Thoracic aorta endothelial cell (primary cell): ENCODE data around the gene CETN2. TPM values are rescaled to one million over a fixed set of nuclear protein-coding genes. Genes with fewer than 3 reads are reported as not detected.

Source experiments
- total RNA-seq: library from RNA; depleted of rRNA; stranded (reverse); fragments of >200 nt; gene quantifications from 2 replicates; pipeline ENCODE4 v1.2.3, GENCODE V29; 2012

The CETN2 gene
- total RNA-seq, result 35.7 and 41.9 TPM in 2 replicates

GRCh38 chrX:152830312-152831305 lies at the start of gene CETN2, which contains the start of gene NSDHL:
Gene CETN2, minus strand, starts transcription at chrX:152830757. Its CDS starts 47 bp downstream, at chrX:152830710.
Gene NSDHL, plus strand, starts transcription at chrX:152831063. Its CDS starts 15,262 bp downstream, at chrX:152846325.

Other genes starting within 250 kb of the CETN2 start
- not detected in 2 replicates for gene GABRQ, start 192.9 kb downstream of the CETN2 start, total RNA-seq
- gene MAGEA3, start 132.0 kb downstream of the CETN2 start, total RNA-seq, result not detected in 2 replicates
- gene CSAG2, start 121.5 kb downstream of the CETN2 start, total RNA-seq, result not detected in 2 replicates
- not detected in 2 replicates for gene MAGEA2B, start 116.1 kb downstream of the CETN2 start, total RNA-seq
- gene CSAG1, start 97.0 kb downstream of the CETN2 start, total RNA-seq, result not detected in 2 replicates
- gene MAGEA12, start 97.0 kb downstream of the CETN2 start, total RNA-seq, result not detected in 2 replicates
- gene MAGEA2, start 76.9 kb downstream of the CETN2 start, total RNA-seq, result not detected in 2 replicates
- not detected in 2 replicates for gene CSAG3, start 71.5 kb downstream of the CETN2 start, total RNA-seq
- gene MAGEA6, start 61.1 kb downstream of the CETN2 start, total RNA-seq, result not detected in 2 replicates
- gene NSDHL, start 306 bp upstream of the CETN2 start, total RNA-seq, result 21.9 and 33.3 TPM in 2 replicates
- gene ZNF185, start 67.3 kb upstream of the CETN2 start, total RNA-seq, result 29.1 and 64.0 TPM in 2 replicates
- gene PNMA5, start 163.4 kb upstream of the CETN2 start, total RNA-seq, result not detected in 2 replicates
- gene PNMA3, start 225.7 kb upstream of the CETN2 start, total RNA-seq, result not detected in 2 replicates
- gene PNMA6A, start 241.7 kb upstream of the CETN2 start, total RNA-seq, result 0.40 and 0.93 TPM in 2 replicates